Ovary (tissue), 9 donors: ENCODE measurements around the gene DNAJB14. TPM values are rescaled to one million over a fixed set of nuclear protein-coding genes. Genes with fewer than 3 reads are reported as not detected.

Source experiments
- DNase-seq, 5 donors: peaks; one replicate each; pipeline ENCODE4 v3.0.0-alpha.2; 2019 to 2020
- H3K27ac ChIP-seq, 2 donors: fragments of 200-600 bp; one replicate each; pipeline versions ENCODE4 v1.5.1 to v1.8.0; 2019 to 2022
- H3K27me3 ChIP-seq: fragments of 200-600 bp; one replicate; pipeline ENCODE4 v1.8.0; 2022
- H3K36me3 ChIP-seq: fragments of 200-600 bp; sonication (generic); one replicate; pipeline ENCODE4 v1.5.1; 2019
- H3K4me1 ChIP-seq: one replicate; pipeline ENCODE4 v1.8.1; 2013; ENCODE audit warnings: mild to moderate bottlenecking, moderate library complexity; ENCODE audit not compliant: insufficient read depth
- H3K4me3 ChIP-seq: fragments of 200-600 bp; sonication (generic); one replicate; pipeline ENCODE4 v1.5.1; 2017
- H3K9me3 ChIP-seq, 2 donors: fragments of 200-600 bp in 1 of 2; sonication (generic) in 1 of 2; one replicate each; pipeline versions ENCODE4 v1.5.1 to v1.8.1; 2013 to 2019; ENCODE audit warnings: mild to moderate bottlenecking in 1 of 2, moderate library complexity in 1 of 2
- EP300 ChIP-seq: sonication (generic); formaldehyde crosslinking; IDR thresholded peaks from one replicate; pipeline ENCODE4 v1.6.1; 2017; ENCODE audit warnings: antibody characterized with exemption
- POLR2A ChIP-seq: fragments of 450-650 bp; IDR thresholded peaks from one replicate; pipeline ENCODE4 v1.6.1; 2017; ENCODE audit warnings: antibody characterized with exemption, mild to moderate bottlenecking, moderate library complexity
- WGBS, 3 donors: extraction: QIAGEN DNeasy Blood & Tissue Kit in 1 of 3; methylation state at CpG; one replicate each; pipeline versions ENCODE4 v1.1.5 to v1.1.7; 2013 to 2017; 5-methylcytosine and 5-hydroxymethylcytosine counted together
- intact Hi-C, 4 donors: fragments of 100-400 bp; cut with DNase I; formaldehyde crosslinking; loops; one replicate each; pipeline versions ENCODE4 v1.11.0 to v1.15.1; 2022 to 2023
- polyA plus RNA-seq, 2 donors: library from polyadenylated mRNA; stranded (reverse); fragments of 200-250 nt in 1 of 2; fragments of 350-450 nt in 1 of 2; fragmentation: Illumina TruSeq in 1 of 2; extraction: RNeasy Lipid Tissue Mini Kit (QIAGEN cat#74804) in 1 of 2; gene quantifications; one replicate each; pipeline ENCODE4 v1.2.3, GENCODE V29; 2013 to 2014
- total RNA-seq, 7 donors: library from RNA; depleted of rRNA in 2 of 7; stranded (reverse); fragments of >200 nt in 2 of 7; fragmentation: NEBNext Ultra II Directional in 3 of 7; extraction: Animal tissue kit (Norgen Biotek cat#: 25700) in 3 of 7; gene quantifications; one replicate each; pipeline versions ENCODE4 v1.1.0 to v1.2.4, GENCODE V29; 2016 to 2023
- TF ChIP-seq, protein P1 (sequence below), 3 donors: fragments of 450-650 bp in 2 of 3; fragments of 200-600 bp in 1 of 3; IDR thresholded peaks; one replicate each; pipeline versions ENCODE4 v1.5.1 to v1.8.0; 2016 to 2022; ENCODE audit warnings: antibody characterized with exemption in 3 of 3, mild to moderate bottlenecking in 1 of 3
- donor health status: DM: no; HTN: no; CAD: no; lungs with moderate emphysema.
- donor health status: DM: no; HTN: no; CAD: no.
- donor health status: Bipolar disorder and iron deficiency.
- donor health status: DM: yes; HTN: yes; CAD: no.
- donor health status: DM: no; HTN: no; CAD: no.
- donor health status: DM: yes; HTN: yes; CAD: no.

Gene DNAJB14
- total and polyA plus RNA-seq, 9 donors, result 10.5 to 47.8 (median 37.9) TPM

DNA sequence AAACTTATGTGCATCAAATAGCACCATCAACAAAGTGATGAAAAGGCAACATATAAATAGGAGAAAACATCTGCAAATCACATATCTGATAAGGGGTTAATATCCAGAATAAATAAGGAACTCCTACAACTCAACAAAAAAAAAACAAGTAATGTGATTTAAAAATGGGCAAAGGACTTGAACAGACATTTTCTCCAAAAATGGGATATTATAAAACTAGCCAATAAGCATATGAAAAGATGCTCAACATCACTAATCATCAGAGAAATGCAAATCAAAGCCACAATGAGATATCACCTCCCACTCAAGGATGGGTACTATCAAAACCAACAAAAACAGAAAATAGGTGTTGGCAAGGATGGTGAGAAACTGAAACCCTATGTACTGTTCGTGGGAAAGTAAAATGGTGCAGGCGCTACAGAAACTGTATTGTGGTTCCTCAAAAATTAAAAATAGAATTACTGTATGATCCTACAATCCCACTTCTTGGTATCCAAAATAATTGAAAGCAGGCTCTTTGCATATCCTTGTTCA, 2.4 kb downstream of the DNAJB14 start:
- TF ChIP-seq, protein P1, sequence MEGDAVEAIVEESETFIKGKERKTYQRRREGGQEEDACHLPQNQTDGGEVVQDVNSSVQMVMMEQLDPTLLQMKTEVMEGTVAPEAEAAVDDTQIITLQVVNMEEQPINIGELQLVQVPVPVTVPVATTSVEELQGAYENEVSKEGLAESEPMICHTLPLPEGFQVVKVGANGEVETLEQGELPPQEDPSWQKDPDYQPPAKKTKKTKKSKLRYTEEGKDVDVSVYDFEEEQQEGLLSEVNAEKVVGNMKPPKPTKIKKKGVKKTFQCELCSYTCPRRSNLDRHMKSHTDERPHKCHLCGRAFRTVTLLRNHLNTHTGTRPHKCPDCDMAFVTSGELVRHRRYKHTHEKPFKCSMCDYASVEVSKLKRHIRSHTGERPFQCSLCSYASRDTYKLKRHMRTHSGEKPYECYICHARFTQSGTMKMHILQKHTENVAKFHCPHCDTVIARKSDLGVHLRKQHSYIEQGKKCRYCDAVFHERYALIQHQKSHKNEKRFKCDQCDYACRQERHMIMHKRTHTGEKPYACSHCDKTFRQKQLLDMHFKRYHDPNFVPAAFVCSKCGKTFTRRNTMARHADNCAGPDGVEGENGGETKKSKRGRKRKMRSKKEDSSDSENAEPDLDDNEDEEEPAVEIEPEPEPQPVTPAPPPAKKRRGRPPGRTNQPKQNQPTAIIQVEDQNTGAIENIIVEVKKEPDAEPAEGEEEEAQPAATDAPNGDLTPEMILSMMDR (IDR thresholded peaks at IDR 0.05), result no peak
- TF ChIP-seq POLR2A (no peak), EP300 (no peak)
- H3K4me1 ChIP-seq, result peaks cover 3% of the 10 kb centered on the region
- no peak for DNase-seq
- H3K36me3 ChIP-seq, result no peaks in the 10 kb centered on the region
- H3K27me3 ChIP-seq, result no peaks in the 10 kb centered on the region
- no peaks in the 10 kb centered on the region for H3K9me3 ChIP-seq
- no peak overlapping the region for H3K4me3 ChIP-seq
- intact Hi-C loops, result loop anchor here in 2 of 4 donors (10.0 kb wide), 1 partner anchor 219 kb away; no protein-coding TSS in a partner anchor
- H3K27ac ChIP-seq, result no peak overlapping the region
- 93 to 95% (median 93%) methylated on average over 2 of the region's 2 CpGs for WGBS, 3 donors

DNA sequence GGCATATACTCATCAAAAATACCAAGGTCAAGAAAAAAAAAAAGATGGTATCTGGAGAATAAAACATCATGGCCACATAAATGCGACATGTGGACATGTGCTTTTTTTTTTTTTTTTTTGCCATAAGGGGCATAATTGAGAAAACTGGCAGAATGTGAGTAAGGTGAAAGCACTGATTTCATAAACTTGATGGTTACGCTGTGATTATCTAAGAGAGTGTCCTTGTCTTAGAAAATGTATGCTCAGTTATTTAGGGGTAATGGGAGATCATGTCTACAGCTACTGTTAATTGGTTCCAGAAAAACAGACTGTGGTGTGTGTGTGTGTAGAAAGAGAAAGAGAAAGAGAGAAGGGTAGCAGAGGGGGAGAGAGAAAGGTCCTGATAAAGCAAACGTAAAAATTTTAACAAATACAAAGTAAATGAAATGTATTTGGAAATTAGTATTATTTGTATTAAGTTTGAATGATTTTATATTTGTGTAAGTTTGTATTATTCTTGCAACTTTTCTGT, 8.1 kb downstream of the DNAJB14 start:
- Histone ChIP-seq H3K36me3 (no peaks in the 10 kb centered on the region), H3K27ac (no peak overlapping the region), H3K9me3 (no peaks in the 10 kb centered on the region), H3K27me3 (no peaks in the 10 kb centered on the region), H3K4me1 (no peaks in the 10 kb centered on the region), H3K4me3 (no peak overlapping the region)
- TF ChIP-seq EP300 (no peak), POLR2A (no peak)
- TF ChIP-seq, protein P1 (IDR thresholded peaks at IDR 0.05), result no peak
- no peak for DNase-seq
- intact Hi-C loops, result no loop called here
- 92 to 94% (median 93%) methylated on average over 3 of the region's 3 CpGs for WGBS, 3 donors

DNA sequence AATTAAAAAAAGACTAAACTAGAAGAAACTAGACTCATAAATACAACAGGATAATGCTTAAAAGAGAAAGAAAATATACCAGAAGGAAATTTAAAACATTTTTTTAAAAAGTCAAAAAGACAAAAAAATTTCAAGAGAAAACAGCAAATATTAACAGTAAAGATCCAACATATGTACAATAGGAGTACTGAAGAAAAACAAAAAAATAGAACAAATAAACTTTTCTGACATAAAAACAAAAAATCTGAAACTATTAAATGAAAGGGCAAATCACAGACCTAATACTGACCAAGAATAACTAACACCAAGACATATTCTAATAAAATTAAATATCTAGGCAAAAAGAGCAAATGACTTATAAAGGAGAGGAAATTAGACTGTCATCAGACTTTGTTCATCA, 11.5 kb downstream of the DNAJB14 start:
- no peak overlapping the region for H3K27ac ChIP-seq
- no peak for DNase-seq
- H3K27me3 ChIP-seq, result no peaks in the 10 kb centered on the region
- H3K4me3 ChIP-seq, result no peak overlapping the region
- H3K4me1 ChIP-seq, result no peaks in the 10 kb centered on the region
- TF ChIP-seq, protein P1 (IDR thresholded peaks at IDR 0.05), result no peak
- TF ChIP-seq POLR2A, result no peak
- TF ChIP-seq EP300, result no peak
- intact Hi-C loops, result no loop called here
- no peaks in the 10 kb centered on the region for H3K36me3 ChIP-seq
- no peaks in the 10 kb centered on the region for H3K9me3 ChIP-seq

DNA sequence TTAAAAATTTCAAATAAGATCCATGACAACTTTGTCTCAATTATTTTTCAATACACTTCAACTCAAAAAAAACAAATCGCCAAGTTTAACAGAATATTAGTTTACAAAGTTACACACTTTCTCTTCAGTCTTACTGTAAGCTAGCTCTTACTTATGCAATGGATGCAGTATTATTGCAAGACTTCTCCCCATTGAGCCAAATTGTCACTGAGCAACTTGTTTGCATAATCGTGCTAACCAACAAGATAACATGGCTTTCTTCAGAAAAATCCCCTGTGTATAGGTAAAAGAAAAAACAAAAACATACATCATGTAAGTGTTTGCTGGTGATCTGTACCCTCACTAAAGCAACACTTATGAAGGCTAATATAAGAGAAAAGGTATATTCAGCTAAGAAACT, 18.9 kb downstream of the DNAJB14 start:
- Histone ChIP-seq H3K4me3 (no peak overlapping the region), H3K27ac (no peak overlapping the region), H3K4me1 (no peaks in the 10 kb centered on the region), H3K27me3 (no peaks in the 10 kb centered on the region), H3K9me3 (no peaks in the 10 kb centered on the region), H3K36me3 (no peaks in the 10 kb centered on the region)
- WGBS, 3 donors, result 82 to 94% (median 88%) methylated on average over 2 of the region's 2 CpGs
- TF ChIP-seq EP300 (no peak), POLR2A (no peak)
- TF ChIP-seq, protein P1 (IDR thresholded peaks at IDR 0.05), result no peak
- intact Hi-C loops, result no loop called here
- no peak for DNase-seq
